IPS-NIHi7 (cell line): ENCODE data around the gene NSF.
"Not testable (repeated sequence)": the region's sequence is repeated elsewhere in the genome, so short reads cannot be mapped to it uniquely, and the experiment has no call there.

Source experiments
- DNase-seq: peaks from one replicate; pipeline ENCODE4 v3.0.0; 2012; ENCODE audit warnings: mixed read lengths; ENCODE audit errors: extremely low spot score

Gene NSF

GRCh38 chr17:46628753-46629436, 38.4 kb downstream of the NSF start:
- not testable (repeated sequence) for DNase-seq

GRCh38 chr17:46632146-46632545, 41.7 kb downstream of the NSF start:
- not testable (repeated sequence) for DNase-seq

GRCh38 chr17:46634844-46635243, 44.4 kb downstream of the NSF start:
- not testable (repeated sequence) for DNase-seq

GRCh38 chr17:46641861-46642656, 51.6 kb downstream of the NSF start:
- DNase-seq, result not testable (repeated sequence)

- DNase-seq, result not testable (repeated sequence)
These were observed 56.8 kb downstream of the NSF start for GRCh38 chr17:46647251-46647650.

- DNase-seq, result not testable (repeated sequence)
These were observed 57.3 kb downstream of the NSF start for GRCh38 chr17:46647688-46648278.

GRCh38 chr17:46649246-46649645, 58.8 kb downstream of the NSF start:
- not testable (repeated sequence) for DNase-seq

GRCh38 chr17:46652024-46652643, 61.7 kb downstream of the NSF start:
- not testable (repeated sequence) for DNase-seq

GRCh38 chr17:46658235-46658634, 67.8 kb downstream of the NSF start:
- DNase-seq, result not testable (repeated sequence)

- DNase-seq, result not testable (repeated sequence)
These were observed 69.2 kb downstream of the NSF start for GRCh38 chr17:46659702-46660101.

- not testable (repeated sequence) for DNase-seq
These were observed 72.7 kb downstream of the NSF start for GRCh38 chr17:46663123-46663522.

GRCh38 chr17:46663552-46663951, 73.1 kb downstream of the NSF start:
- not testable (repeated sequence) for DNase-seq

- not testable (repeated sequence) for DNase-seq
These were observed 75.5 kb downstream of the NSF start for GRCh38 chr17:46665969-46666368.

- not testable (repeated sequence) for DNase-seq
These were observed 80.3 kb downstream of the NSF start for GRCh38 chr17:46670789-46671188.

- DNase-seq, result not testable (repeated sequence)
These were observed 82.3 kb downstream of the NSF start for GRCh38 chr17:46672777-46673176.

GRCh38 chr17:46677819-46678218, 87.3 kb downstream of the NSF start:
- not testable (repeated sequence) for DNase-seq

- DNase-seq, result not testable (repeated sequence)
These were observed 93.2 kb downstream of the NSF start for GRCh38 chr17:46683653-46684052.

- not testable (repeated sequence) for DNase-seq
These were observed 94.8 kb downstream of the NSF start for GRCh38 chr17:46685284-46685683.

GRCh38 chr17:46692196-46692595, 101.7 kb downstream of the NSF start:
- not testable (repeated sequence) for DNase-seq

- not testable (repeated sequence) for DNase-seq
These were observed 102.8 kb downstream of the NSF start for GRCh38 chr17:46693283-46693682.

- DNase-seq, result not testable (repeated sequence)
These were observed 106.1 kb downstream of the NSF start for GRCh38 chr17:46696522-46696921.

GRCh38 chr17:46699014-46699413, 108.5 kb downstream of the NSF start:
- DNase-seq, result not testable (repeated sequence)
